Stimulated activated effector memory CD8-positive, alpha-beta T cell treated with anti-CD3 and anti-CD28 coated beads, Interleukin-12 subunit alpha, Interleukin-12 subunit beta, amount 100 ng/mL, for 72 hours (primary cell): ENCODE results near the gene EFNA4.

Experiments used
- ATAC-seq: fragments of 150-1000 bp; cut with Tn5 transposase; 2 replicates; pipeline ENCODE4 v1.10.0; 2021
- DNase-seq, 2 donors: peaks; one replicate each; pipeline ENCODE4 v3.0.0; 2021 to 2022; ENCODE audit warnings: low spot score in 2 of 2
- H3K27ac Mint-ChIP-seq: one replicate; pipeline ENCODE4 v1.8.0; 2022; ENCODE audit warnings: mild to moderate bottlenecking, mixed read lengths
- H3K36me3 Mint-ChIP-seq: one replicate; pipeline ENCODE4 v1.8.0; 2022; ENCODE audit warnings: mild to moderate bottlenecking, mixed read lengths
- H3K4me1 Mint-ChIP-seq: one replicate; pipeline ENCODE4 v1.8.0; 2022; ENCODE audit warnings: mixed read lengths
- H3K4me3 Mint-ChIP-seq: one replicate; pipeline ENCODE4 v1.8.0; 2022; ENCODE audit warnings: mild to moderate bottlenecking, mixed read lengths
- H3K9me3 Mint-ChIP-seq: one replicate; pipeline ENCODE4 v1.8.0; 2022; ENCODE audit warnings: mixed read lengths

EFNA4 gene

DNA sequence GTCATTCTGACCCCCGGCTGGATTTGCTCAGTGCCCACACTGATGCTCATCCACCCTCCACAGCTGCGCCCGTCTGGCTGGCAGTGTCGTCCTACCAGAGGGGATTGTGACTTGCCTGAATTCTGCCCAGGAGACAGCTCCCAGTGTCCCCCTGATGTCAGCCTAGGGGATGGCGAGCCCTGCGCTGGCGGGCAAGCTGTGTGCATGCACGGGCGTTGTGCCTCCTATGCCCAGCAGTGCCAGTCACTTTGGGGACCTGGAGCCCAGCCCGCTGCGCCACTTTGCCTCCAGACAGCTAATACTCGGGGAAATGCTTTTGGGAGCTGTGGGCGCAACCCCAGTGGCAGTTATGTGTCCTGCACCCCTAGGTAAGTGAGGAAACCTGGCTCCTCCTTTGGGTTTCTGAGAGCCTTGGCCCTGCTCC is 5.7 kb upstream of the EFNA4 start:
- Mint-ChIP-seq H3K9me3 (no peaks in the 10 kb centered on the region), H3K4me1 (peaks cover 23% of the 10 kb centered on the region), H3K27ac (no peak overlapping the region), H3K36me3 (peaks cover 26% of the 10 kb centered on the region), H3K4me3 (no peak overlapping the region)
- ATAC-seq (no peak), DNase-seq (no peak)

DNA sequence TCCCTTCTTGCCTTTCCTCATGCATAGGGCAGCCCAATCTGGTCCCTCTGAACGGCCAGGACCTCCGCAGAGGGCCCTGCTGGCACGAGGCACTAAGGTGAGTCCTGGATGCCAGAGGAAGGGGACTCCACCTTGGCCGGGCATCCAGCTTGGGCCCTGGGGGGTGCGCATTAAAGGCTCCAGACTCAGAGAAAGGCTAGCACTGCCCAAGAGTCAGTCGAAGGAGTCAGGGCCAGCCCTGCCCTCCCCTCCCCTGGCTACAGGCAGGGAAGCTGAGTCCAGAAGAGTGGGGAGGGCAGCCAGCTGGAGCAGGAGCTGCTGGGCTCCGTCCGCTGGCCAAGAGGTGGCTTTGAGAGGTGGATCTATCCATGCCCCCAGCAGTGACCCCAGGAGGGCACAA is 2.8 kb upstream of the EFNA4 start:
- Mint-ChIP-seq H3K9me3 (no peaks in the 10 kb centered on the region), H3K27ac (no peak overlapping the region), H3K4me1 (peaks cover 36% of the 10 kb centered on the region), H3K4me3 (no peak overlapping the region), H3K36me3 (peaks cover 19% of the 10 kb centered on the region)
- DNase-seq (no peak), ATAC-seq (no peak)

DNA sequence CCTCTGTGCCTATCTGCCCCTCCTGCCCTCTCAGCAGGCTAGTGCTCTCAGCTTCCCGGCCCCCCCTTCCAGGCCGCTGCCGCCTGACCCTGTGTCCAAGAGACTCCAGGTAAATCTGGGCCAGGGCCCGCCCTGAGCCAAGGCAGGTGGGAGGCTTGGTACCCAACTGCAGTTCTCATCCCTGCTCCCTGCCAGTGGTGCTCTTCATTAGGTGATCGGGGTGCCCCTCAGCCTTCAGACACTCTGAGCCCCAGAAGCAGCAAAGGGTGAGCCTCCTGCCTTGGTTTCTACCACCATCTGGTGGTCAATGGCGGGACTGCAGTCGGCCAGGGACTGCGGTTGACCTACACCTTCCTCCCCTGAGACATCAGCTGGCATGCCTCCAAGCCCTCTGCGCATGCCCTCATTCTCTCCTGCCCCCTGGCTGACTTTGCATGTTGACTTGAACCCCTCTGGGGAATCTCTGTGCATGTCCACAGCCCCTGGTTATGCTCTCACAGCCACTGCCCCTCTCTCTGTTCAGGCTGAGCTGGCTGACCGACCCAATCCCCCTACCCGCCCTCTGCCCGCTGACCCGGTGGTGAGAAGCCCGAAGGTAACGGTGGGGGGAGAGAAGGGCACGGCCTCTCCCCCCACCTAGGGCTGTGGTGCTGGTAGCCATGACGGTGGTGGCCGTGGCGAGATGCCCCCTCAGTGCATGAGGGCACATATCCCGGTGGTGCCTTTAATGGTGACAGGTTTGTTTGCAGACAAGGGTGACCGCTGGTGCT is 2.0 kb upstream of the EFNA4 start:
- DNase-seq (peak; percentile 99 to 100), ATAC-seq (peak; percentile 74)
- peaks cover 36% of the 10 kb centered on the region for H3K4me1 Mint-ChIP-seq
- no peak overlapping the region for H3K4me3 Mint-ChIP-seq
- H3K9me3 Mint-ChIP-seq: no peaks in the 10 kb centered on the region
- peaks cover 18% of the 10 kb centered on the region for H3K36me3 Mint-ChIP-seq
- H3K27ac Mint-ChIP-seq: peak overlapping the region; percentile 56

DNA sequence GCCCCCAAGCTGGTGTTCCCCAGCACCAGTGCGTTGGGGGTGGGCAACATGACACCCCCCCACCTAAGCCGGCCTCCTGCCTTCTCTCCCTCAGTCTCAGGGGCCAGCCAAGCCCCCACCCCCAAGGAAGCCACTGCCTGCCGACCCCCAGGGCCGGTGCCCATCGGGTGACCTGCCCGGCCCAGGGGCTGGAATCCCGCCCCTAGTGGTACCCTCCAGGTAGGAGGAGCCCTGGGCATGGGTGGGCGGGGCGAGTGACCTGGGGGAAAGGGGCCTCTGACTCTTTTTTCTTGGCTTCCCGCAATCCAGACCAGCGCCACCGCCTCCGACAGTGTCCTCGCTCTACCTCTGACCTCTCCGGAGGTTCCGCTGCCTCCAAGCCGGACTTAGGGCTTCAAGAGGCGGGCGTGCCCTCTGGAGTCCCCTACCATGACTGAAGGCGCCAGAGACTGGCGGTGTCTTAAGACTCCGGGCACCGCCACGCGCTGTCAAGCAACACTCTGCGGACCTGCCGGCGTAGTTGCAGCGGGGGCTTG is 1.3 kb upstream of the EFNA4 start:
- DNase-seq (no peak), ATAC-seq (no peak)
- peak overlapping the region; percentile 73 for H3K4me3 Mint-ChIP-seq
- peaks cover 19% of the 10 kb centered on the region for H3K36me3 Mint-ChIP-seq
- H3K9me3 Mint-ChIP-seq: no peaks in the 10 kb centered on the region
- H3K4me1 Mint-ChIP-seq: peaks cover 36% of the 10 kb centered on the region
- no peak overlapping the region for H3K27ac Mint-ChIP-seq

DNA sequence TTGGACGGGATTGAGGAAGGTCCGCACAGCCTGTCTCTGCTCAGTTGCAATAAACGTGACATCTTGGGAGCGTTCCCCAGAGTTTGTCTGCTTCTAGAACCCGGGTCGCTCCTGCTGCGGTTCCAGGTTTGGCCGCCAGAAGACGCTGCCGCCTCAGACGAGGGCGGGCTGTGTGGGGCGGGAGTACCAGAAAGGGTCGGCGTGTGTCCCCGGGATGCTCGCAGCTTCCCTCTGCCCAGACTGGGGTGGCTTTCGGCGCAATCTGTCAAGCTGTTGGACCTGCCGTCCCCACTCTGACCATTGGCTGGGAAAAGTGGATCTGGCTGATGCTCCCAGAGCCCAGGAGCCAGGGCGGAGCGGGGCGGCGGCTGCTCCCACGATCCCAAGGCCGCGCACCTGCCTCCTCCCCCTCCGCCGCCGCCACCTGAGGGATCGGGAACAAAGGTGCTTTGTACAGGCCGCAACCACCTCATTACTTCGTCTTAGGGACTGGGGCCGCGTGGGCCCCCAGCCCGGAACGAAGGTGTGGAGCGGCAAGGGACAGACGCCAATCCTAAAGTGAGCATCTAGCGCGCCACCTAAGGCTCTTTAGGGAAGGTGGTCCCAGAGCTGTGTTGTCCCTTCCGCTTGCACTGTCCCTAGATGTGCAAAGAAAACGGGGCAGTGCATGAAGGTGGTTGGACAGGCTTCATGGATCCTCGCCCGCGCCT is 683 bp upstream of the EFNA4 start:
- H3K27ac Mint-ChIP-seq: peak overlapping the region; percentile 71

DNA sequence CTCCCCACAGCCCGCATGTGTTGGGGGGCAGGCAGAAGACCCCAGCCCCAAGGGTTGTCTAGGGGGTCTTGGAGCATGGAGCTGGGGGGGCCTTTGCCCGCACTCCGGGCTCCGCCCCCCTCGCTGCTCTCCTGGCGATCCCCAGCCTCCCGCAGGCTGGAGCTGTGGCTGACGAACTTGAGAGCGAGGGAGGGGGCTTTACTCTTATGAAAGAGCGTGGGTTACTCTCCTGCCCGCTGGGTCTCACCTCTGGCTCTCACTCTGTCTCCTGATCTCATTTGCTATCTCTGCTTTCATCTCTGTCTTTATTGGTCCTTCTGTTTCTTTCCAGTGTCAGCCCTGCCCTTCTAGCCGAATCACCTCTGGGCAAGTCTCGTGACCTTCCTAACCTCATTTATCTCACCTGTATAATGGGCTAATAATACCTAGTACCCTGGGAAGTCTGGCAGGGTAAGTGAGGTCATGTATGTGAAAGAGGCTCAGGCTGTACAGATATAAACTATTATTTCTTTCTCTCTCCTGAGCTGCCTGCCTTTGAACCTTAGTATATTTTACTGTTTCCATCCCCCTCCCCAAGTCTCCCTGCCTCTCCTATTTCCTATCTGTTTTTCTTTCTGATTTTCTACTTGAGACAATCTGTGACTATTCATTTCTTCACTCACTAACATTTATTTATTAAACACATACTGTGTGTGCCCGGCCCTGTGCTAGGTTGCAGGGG is 731 bp downstream of the EFNA4 start:
- H3K36me3 Mint-ChIP-seq: peaks cover 27% of the 10 kb centered on the region
- DNase-seq (peak in 1 of 2 donors; percentile 60), ATAC-seq (peak; percentile 43)
- H3K27ac Mint-ChIP-seq: peak overlapping the region; percentile 5
- H3K4me1 Mint-ChIP-seq: peaks cover 36% of the 10 kb centered on the region
- H3K9me3 Mint-ChIP-seq: no peaks in the 10 kb centered on the region
- H3K4me3 Mint-ChIP-seq: peak overlapping the region; percentile 73

More for the DNA sequence above, 683 bp upstream of the EFNA4 start:
- H3K4me1 Mint-ChIP-seq: peaks cover 36% of the 10 kb centered on the region
- ATAC-seq: peak; percentile 58
- no peaks in the 10 kb centered on the region for H3K9me3 Mint-ChIP-seq
- peak; percentile 78 to 91 for DNase-seq
- H3K36me3 Mint-ChIP-seq: peaks cover 19% of the 10 kb centered on the region
- H3K4me3 Mint-ChIP-seq: peak overlapping the region; percentile 73

DNA sequence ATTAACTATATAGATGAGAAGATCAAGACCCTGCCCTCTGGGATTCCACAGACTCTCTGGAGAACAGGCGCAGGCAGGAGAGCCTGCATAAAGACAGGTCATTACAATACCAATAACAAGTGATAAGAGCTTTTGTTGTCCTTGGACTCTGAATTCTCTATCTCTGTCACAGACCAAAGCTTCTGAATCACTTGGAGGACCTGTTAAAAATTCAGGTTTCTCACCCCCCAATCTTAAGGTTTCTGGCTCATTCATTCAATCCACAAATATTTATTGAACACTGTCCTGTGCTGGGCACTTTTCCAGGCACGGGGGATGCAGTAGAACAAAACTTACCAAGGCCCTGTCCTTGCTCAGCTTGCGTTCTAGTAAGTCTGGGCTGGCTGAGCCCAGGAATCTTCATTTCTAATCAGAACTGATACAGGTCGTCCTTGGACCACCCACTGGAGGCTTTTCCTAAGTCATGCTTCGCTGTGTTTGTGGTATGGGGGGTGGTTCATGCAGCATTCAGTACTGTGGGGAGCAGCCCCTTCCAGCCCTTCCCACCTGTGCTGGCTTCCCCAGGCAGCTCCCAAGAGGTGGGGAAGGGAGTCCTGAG is 1.4 kb downstream of the EFNA4 start:
- Mint-ChIP-seq H3K4me1 (peaks cover 36% of the 10 kb centered on the region), H3K36me3 (peaks cover 27% of the 10 kb centered on the region), H3K27ac (peak overlapping the region; percentile 5), H3K4me3 (peak overlapping the region; percentile 73), H3K9me3 (no peaks in the 10 kb centered on the region)
- DNase-seq: no peak
- ATAC-seq: no peak

DNA sequence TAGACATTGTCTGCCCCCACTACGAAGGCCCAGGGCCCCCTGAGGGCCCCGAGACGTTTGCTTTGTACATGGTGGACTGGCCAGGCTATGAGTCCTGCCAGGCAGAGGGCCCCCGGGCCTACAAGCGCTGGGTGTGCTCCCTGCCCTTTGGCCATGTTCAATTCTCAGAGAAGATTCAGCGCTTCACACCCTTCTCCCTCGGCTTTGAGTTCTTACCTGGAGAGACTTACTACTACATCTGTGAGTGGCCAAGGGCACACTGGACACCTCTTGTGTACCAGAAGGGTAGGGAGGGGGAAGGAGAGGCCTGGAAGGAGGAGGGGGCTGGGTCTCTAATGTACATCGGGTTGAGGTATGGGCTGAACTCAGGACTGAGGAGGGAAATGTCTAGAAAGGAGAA is 3.2 kb downstream of the EFNA4 start:
- Mint-ChIP-seq H3K9me3 (no peaks in the 10 kb centered on the region), H3K4me1 (peaks cover 36% of the 10 kb centered on the region), H3K36me3 (peaks cover 23% of the 10 kb centered on the region), H3K4me3 (no peak overlapping the region), H3K27ac (no peak overlapping the region)
- DNase-seq (no peak), ATAC-seq (no peak)

DNA sequence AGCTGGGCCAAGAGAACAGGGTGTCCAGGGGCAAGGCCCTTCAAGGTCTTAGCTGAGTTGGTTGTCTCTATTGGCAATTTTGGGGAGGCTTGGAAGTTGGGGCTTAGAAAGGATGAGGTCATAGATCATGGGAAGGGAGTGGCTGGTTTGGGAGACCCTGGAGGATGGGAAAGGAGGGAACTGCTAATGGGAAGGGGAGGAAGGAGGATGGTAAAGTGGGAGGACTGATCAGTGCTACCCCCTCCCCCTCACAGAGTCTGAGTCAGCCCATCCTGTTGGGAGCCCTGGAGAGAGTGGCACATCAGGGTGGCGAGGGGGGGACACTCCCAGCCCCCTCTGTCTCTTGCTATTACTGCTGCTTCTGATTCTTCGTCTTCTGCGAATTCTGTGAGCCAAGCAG is 5.1 kb downstream of the EFNA4 start:
- Mint-ChIP-seq H3K9me3 (no peaks in the 10 kb centered on the region), H3K36me3 (peaks cover 28% of the 10 kb centered on the region), H3K4me1 (peaks cover 28% of the 10 kb centered on the region), H3K4me3 (no peak overlapping the region), H3K27ac (no peak overlapping the region)
- ATAC-seq (no peak), DNase-seq (no peak)

DNA sequence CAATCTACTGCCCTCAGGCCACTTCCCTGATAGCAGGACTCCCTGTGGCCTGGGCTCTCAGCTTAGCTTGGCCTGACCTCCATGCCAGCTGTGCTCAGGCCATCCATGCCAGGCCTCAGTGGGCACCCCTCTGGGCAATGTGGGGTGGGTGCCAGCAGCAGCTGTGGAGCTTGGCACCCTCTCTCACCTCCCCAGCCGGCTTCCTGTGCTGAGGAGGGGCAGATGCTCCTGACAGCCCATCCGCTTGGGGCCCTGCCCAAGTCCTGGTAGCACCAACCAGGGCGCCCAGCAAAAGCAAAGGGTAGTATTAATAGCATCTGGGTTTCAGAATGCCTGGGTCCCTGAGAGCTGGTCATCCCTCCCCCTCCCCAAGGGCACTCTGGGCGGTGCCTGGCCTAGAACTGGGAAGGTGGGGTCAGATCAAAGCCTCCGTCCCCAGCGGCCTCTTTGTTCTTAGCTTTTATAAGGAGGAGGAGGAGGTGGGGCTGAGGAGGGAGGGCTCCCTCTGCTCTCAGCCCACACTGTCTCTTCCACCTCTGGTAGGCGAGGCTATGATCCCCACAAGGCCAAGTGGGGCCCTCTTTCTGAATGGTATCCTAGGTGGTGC is 6.1 kb downstream of the EFNA4 start:
- H3K9me3 Mint-ChIP-seq: no peaks in the 10 kb centered on the region
- H3K36me3 Mint-ChIP-seq: peaks cover 28% of the 10 kb centered on the region
- H3K4me3 Mint-ChIP-seq: no peak overlapping the region
- DNase-seq: no peak
- no peak for ATAC-seq
- peaks cover 19% of the 10 kb centered on the region for H3K4me1 Mint-ChIP-seq
- H3K27ac Mint-ChIP-seq: no peak overlapping the region

DNA sequence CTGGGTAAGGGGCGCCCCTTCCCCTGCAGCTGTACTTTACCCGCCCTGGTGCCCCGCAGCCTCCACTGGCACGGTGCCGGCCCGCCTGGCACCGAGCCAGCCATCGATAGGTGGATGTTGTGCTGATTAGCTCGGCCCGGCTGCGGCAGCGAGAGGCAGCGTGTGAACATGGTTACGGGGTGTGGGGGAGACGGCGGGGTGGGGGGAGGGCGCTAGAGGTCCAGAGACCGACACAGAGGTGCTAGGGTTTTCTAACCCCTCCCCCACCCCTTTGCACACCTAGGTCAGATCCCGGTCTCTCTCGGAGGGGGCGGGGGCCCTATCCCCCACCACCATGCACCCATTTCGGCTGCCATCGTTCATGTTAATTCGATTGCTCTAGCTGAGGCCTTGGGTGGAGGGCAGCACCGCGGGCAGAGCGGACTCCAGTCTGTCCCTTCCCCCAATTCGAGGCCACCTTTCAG is 6.7 kb downstream of the EFNA4 start:
- DNase-seq (no peak), ATAC-seq (no peak)
- Mint-ChIP-seq H3K27ac (no peak overlapping the region), H3K4me1 (peaks cover 16% of the 10 kb centered on the region), H3K4me3 (peak overlapping the region; percentile 39), H3K9me3 (no peaks in the 10 kb centered on the region), H3K36me3 (peaks cover 28% of the 10 kb centered on the region)

DNA sequence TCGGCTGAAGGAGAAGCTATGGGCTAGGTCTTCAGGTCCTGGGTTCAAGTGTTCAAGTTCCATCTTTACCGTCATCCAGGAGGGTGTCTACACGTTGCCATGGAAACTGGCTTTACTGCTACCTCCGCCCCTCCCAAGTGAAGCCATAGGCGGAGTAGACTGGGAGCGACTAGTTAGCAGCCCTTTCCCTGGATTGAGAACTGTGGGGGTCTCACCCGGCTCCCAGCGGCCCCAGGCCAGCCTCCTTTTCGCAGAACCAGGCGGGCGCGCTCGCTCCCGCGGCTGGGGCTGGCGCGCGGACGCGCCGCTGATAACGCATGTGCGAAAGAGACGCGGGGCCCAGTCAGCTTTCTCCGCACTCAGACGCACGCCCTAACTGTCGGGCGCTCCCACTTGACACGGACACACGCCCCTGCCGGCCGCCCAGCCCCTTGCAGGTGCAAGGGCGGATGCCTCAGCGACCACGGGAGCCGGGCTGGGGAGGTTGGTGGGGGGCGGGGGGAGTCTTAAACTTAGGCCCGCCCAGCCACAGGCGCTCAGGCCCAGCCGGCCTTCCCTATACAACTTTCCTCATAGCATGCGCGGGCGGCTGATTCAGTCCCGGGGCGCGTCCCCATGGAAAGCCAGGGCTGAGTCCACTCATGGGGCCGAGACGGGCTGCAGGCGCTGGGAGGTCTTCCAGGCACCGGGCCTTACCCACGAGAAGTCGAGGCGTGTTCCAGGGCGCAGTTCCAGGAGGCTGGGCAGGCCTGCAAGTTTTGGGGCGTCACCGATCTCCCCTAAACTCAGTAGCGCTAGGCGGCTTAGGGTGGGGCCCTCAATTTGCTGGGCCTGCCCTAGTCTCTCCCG is 7.4 kb downstream of the EFNA4 start:
- Mint-ChIP-seq H3K27ac (no peak overlapping the region), H3K36me3 (peaks cover 28% of the 10 kb centered on the region)

DNA sequence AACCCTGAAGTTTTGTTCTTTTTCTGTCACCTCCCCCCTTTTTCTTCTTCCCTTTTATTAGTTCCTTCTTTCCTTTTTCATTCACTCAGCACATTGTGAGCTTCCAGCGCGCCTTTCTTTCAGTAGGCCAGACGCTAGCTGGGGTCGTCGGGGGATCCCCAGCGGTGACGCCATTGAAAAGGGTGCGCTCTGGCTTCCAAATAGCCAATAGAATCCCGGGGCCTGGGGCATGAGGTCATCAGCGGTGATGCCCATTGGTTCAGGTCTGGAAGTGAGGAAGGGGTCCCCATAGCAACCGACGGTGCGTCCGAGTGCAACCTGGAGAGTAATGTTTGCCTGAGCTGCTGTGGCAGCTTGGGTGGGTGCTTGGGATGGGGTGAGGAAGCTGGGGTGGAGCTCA is 8.2 kb downstream of the EFNA4 start:
- ATAC-seq (no peak), DNase-seq (no peak)
- H3K36me3 Mint-ChIP-seq: peaks cover 28% of the 10 kb centered on the region
- H3K27ac Mint-ChIP-seq: no peak overlapping the region
- peak overlapping the region; percentile 39 for H3K4me3 Mint-ChIP-seq
- H3K9me3 Mint-ChIP-seq: no peaks in the 10 kb centered on the region
- peaks cover 16% of the 10 kb centered on the region for H3K4me1 Mint-ChIP-seq

More for the DNA sequence above, 7.4 kb downstream of the EFNA4 start:
- Mint-ChIP-seq H3K4me1 (peaks cover 16% of the 10 kb centered on the region), H3K9me3 (no peaks in the 10 kb centered on the region), H3K4me3 (peak overlapping the region; percentile 39)
- ATAC-seq: peak; percentile 87
- peak in 1 of 2 donors; percentile 75 for DNase-seq
